Trophoblast cell (in vitro differentiated cells and primary cell): ENCODE data around the gene PSTPIP1.
A peak's percentile ranks its signal among the peaks of the same experiment; 100 is the strongest.

Experiments used
- DNase-seq, 2 donors: peaks; one replicate each; pipeline ENCODE4 v3.0.0-alpha.2; 2016
- H2AFZ ChIP-seq: 2 replicates; pipeline ENCODE4 v1.6.1; 2013; ENCODE audit warnings: low read length, moderate library complexity, mild to moderate bottlenecking; ENCODE audit not compliant: insufficient read depth, poor library complexity
- H2AK5ac ChIP-seq: 2 replicates; pipeline ENCODE4 v1.6.1; 2013; ENCODE audit warnings: mild to moderate bottlenecking, low read length
- H2BK120ac ChIP-seq: 2 replicates; pipeline ENCODE4 v1.6.1; 2013; ENCODE audit warnings: low read length, mild to moderate bottlenecking, moderate library complexity; ENCODE audit not compliant: insufficient read depth, poor library complexity
- H2BK12ac ChIP-seq: 2 replicates; pipeline ENCODE4 v1.6.1; 2013; ENCODE audit warnings: mild to moderate bottlenecking, low read length, moderate library complexity
- H2BK5ac ChIP-seq: 2 replicates; pipeline ENCODE4 v1.6.1; 2013; ENCODE audit warnings: low read length, low read depth, moderate library complexity, mild to moderate bottlenecking; ENCODE audit not compliant: poor library complexity
- H3K14ac ChIP-seq: 2 replicates; pipeline ENCODE4 v1.6.1; 2013; ENCODE audit warnings: mild to moderate bottlenecking, low read length
- H3K18ac ChIP-seq: 2 replicates; pipeline ENCODE4 v1.6.1; 2013; ENCODE audit warnings: mild to moderate bottlenecking, low read length
- H3K23ac ChIP-seq: 2 replicates; pipeline ENCODE4 v1.6.1; 2013; ENCODE audit warnings: low read length
- H3K27ac ChIP-seq: 2 replicates; pipeline ENCODE4 v1.5.1; 2013; ENCODE audit warnings: low read depth, mild to moderate bottlenecking, inconsistent platforms, low read length, moderate library complexity
- H3K27me3 ChIP-seq: 2 replicates; pipeline ENCODE4 v1.6.1; 2013; ENCODE audit warnings: inconsistent platforms, mild to moderate bottlenecking, low read length, moderate library complexity; ENCODE audit not compliant: insufficient read depth
- H3K36me3 ChIP-seq, 2 experiments: 1 replicate in 1 of 2; 2 replicates in 1 of 2; pipeline ENCODE4 v1.6.1; 2013; ENCODE audit warnings: low read length in 2 of 2, mild to moderate bottlenecking in 2 of 2, moderate library complexity in 1 of 2; ENCODE audit not compliant: insufficient read depth in 2 of 2, control insufficient read depth in 1 of 2
- H3K4ac ChIP-seq: 2 replicates; pipeline ENCODE4 v1.6.1; 2013; ENCODE audit warnings: low read depth, mild to moderate bottlenecking, low read length, moderate library complexity
- H3K4me1 ChIP-seq, 2 experiments: 1 replicate in 1 of 2; 2 replicates in 1 of 2; pipeline ENCODE4 v1.6.1; 2013; ENCODE audit warnings: low read length in 2 of 2, mild to moderate bottlenecking in 2 of 2, moderate library complexity in 1 of 2; ENCODE audit not compliant: insufficient read depth in 2 of 2, control insufficient read depth in 1 of 2
- H3K4me2 ChIP-seq: 2 replicates; pipeline ENCODE4 v1.6.1; 2013; ENCODE audit warnings: inconsistent platforms, mild to moderate bottlenecking, low read length, moderate library complexity
- H3K4me3 ChIP-seq: 2 replicates; pipeline ENCODE4 v1.5.1; 2013; ENCODE audit warnings: mild to moderate bottlenecking, low read depth, low read length, inconsistent platforms
- H3K79me1 ChIP-seq: one replicate; pipeline ENCODE4 v1.6.1; 2013; ENCODE audit warnings: low read length
- H3K79me2 ChIP-seq: 2 replicates; pipeline ENCODE4 v1.6.1; 2013; ENCODE audit warnings: low read length, mild to moderate bottlenecking; ENCODE audit not compliant: control insufficient read depth, insufficient read depth, poor library complexity
- H3K9ac ChIP-seq: 2 replicates; pipeline ENCODE4 v1.6.1; 2013; ENCODE audit warnings: mild to moderate bottlenecking, low read length
- H3K9me3 ChIP-seq: 2 replicates; pipeline ENCODE4 v1.6.1; 2013; ENCODE audit warnings: low read depth, mild to moderate bottlenecking, control low read depth, inconsistent platforms, low read length; ENCODE audit not compliant: insufficient read depth
- H4K12ac ChIP-seq: 2 replicates; pipeline ENCODE4 v1.6.1; 2013; ENCODE audit warnings: low read depth, mild to moderate bottlenecking, low read length, moderate library complexity
- H4K8ac ChIP-seq: 2 replicates; pipeline ENCODE4 v1.6.1; 2013; ENCODE audit warnings: low read depth, mild to moderate bottlenecking, low read length, moderate library complexity
- H4K91ac ChIP-seq: one replicate; pipeline ENCODE4 v1.6.1; 2013; ENCODE audit warnings: low read depth, mild to moderate bottlenecking, low read length, moderate library complexity
- WGBS: extraction: QIAGEN DNeasy Blood & Tissue Kit; methylation state at CpG from one replicate; pipeline ENCODE4 v1.1.7; 2013; ENCODE audit warnings: missing lambda C conversion rate; ENCODE audit not compliant: insufficient read length, insufficient coverage; ENCODE audit errors: extremely low coverage; 5-methylcytosine and 5-hydroxymethylcytosine counted together

PSTPIP1 gene

GRCh38 chr15:77025083-77025901 is 30.4 kb downstream of the PSTPIP1 start:
- Histone ChIP-seq H3K79me2 (no peaks in the 10 kb centered on the region), H3K27ac (no peak overlapping the region), H3K9ac (no peak overlapping the region), H2AK5ac (no peak overlapping the region), H3K14ac (no peak overlapping the region), H2BK5ac (no peak overlapping the region), H3K23ac (no peak overlapping the region), H2BK120ac (no peak overlapping the region), H3K4ac (no peak overlapping the region), H4K91ac (no peak overlapping the region), H2AFZ (no peak overlapping the region), H3K18ac (no peak overlapping the region), H3K27me3 (no peaks in the 10 kb centered on the region), H3K79me1 (no peaks in the 10 kb centered on the region), H3K4me2 (no peak overlapping the region), H4K12ac (no peak overlapping the region), H3K4me3 (no peak overlapping the region), H3K4me1 (peaks cover 10 to 13% of the 10 kb centered on the region in 2 experiments), H3K36me3 (no peaks in the 10 kb centered on the region), H2BK12ac (no peak overlapping the region), H3K9me3 (no peaks in the 10 kb centered on the region), H4K8ac (no peak overlapping the region)
- DNase-seq, result no peak
- no CpG with 5 or more reads among the region's 15 CpGs for WGBS

- no peak overlapping the region for H4K91ac ChIP-seq
- H3K23ac ChIP-seq, result no peak overlapping the region
- H4K12ac ChIP-seq, result no peak overlapping the region
- H3K4ac ChIP-seq, result no peak overlapping the region
- H2BK120ac ChIP-seq, result no peak overlapping the region
- H3K27me3 ChIP-seq, result no peaks in the 10 kb centered on the region
- no peaks in the 10 kb centered on the region for H3K9me3 ChIP-seq
- WGBS, result no CpG with 5 or more reads among the region's 4 CpGs
- no peak overlapping the region for H3K18ac ChIP-seq
- no peaks in the 10 kb centered on the region for H3K36me3 ChIP-seq
- H3K27ac ChIP-seq, result no peak overlapping the region
- no peak overlapping the region for H2BK12ac ChIP-seq
- H3K14ac ChIP-seq, result no peak overlapping the region
- H3K79me1 ChIP-seq, result no peaks in the 10 kb centered on the region
- H3K4me1 ChIP-seq, result peaks cover 10 to 11% of the 10 kb centered on the region in 2 experiments
- no peak overlapping the region for H2AK5ac ChIP-seq
- H3K9ac ChIP-seq, result no peak overlapping the region
- no peak overlapping the region for H2BK5ac ChIP-seq
- no peaks in the 10 kb centered on the region for H3K79me2 ChIP-seq
- no peak overlapping the region for H3K4me3 ChIP-seq
- DNase-seq, result no peak
- H4K8ac ChIP-seq, result no peak overlapping the region
- no peak overlapping the region for H3K4me2 ChIP-seq
- H2AFZ ChIP-seq, result no peak overlapping the region
These were observed 31.1 kb downstream of the PSTPIP1 start for GRCh38 chr15:77025941-77026411.

GRCh38 chr15:77026501-77027110 is 31.7 kb downstream of the PSTPIP1 start:
- no peaks in the 10 kb centered on the region for H3K27me3 ChIP-seq
- H2AK5ac ChIP-seq, result no peak overlapping the region
- peaks cover 10% of the 10 kb centered on the region in 2 experiments for H3K4me1 ChIP-seq
- H3K9ac ChIP-seq, result no peak overlapping the region
- no peak overlapping the region for H2BK12ac ChIP-seq
- no peaks in the 10 kb centered on the region for H3K79me1 ChIP-seq
- no peak overlapping the region for H3K18ac ChIP-seq
- no peak overlapping the region for H4K8ac ChIP-seq
- no peak overlapping the region for H4K91ac ChIP-seq
- no peak overlapping the region for H3K14ac ChIP-seq
- no peak overlapping the region for H2BK5ac ChIP-seq
- H3K36me3 ChIP-seq, result no peaks in the 10 kb centered on the region
- H3K79me2 ChIP-seq, result no peaks in the 10 kb centered on the region
- no peak overlapping the region for H2AFZ ChIP-seq
- WGBS, result no CpG with 5 or more reads among the region's 12 CpGs
- no peak for DNase-seq
- peak overlapping the region; percentile 38 for H3K4me3 ChIP-seq
- no peak overlapping the region for H2BK120ac ChIP-seq
- H3K9me3 ChIP-seq, result no peaks in the 10 kb centered on the region
- no peak overlapping the region for H4K12ac ChIP-seq
- no peak overlapping the region for H3K4ac ChIP-seq
- no peak overlapping the region for H3K23ac ChIP-seq
- H3K4me2 ChIP-seq, result no peak overlapping the region
- no peak overlapping the region for H3K27ac ChIP-seq

GRCh38 chr15:77027111-77027696 is 32.3 kb downstream of the PSTPIP1 start:
- Histone ChIP-seq H3K14ac (no peak overlapping the region), H3K79me1 (no peaks in the 10 kb centered on the region), H3K79me2 (no peaks in the 10 kb centered on the region), H4K12ac (no peak overlapping the region), H3K9me3 (no peaks in the 10 kb centered on the region), H2BK12ac (no peak overlapping the region), H3K4me2 (no peak overlapping the region), H3K9ac (no peak overlapping the region), H2BK120ac (no peak overlapping the region), H2AFZ (no peak overlapping the region), H3K4ac (no peak overlapping the region), H2BK5ac (no peak overlapping the region), H2AK5ac (no peak overlapping the region), H3K4me3 (peak overlapping the region; percentile 38), H3K27me3 (no peaks in the 10 kb centered on the region), H4K91ac (no peak overlapping the region), H3K18ac (no peak overlapping the region), H3K36me3 (no peaks in the 10 kb centered on the region), H3K23ac (no peak overlapping the region), H4K8ac (no peak overlapping the region), H3K4me1 (peaks cover 7% of the 10 kb centered on the region in 2 experiments), H3K27ac (no peak overlapping the region)
- no peak for DNase-seq
- no CpG with 5 or more reads among the region's 12 CpGs for WGBS
